LoVo (cell line): ENCODE data around the gene THAP8.

ENCODE experiments used
- DNase-seq: peaks from one replicate; pipeline ENCODE4 v3.0.0-alpha.2; 2016; ENCODE audit warnings: low spot score

Gene THAP8, protein sequence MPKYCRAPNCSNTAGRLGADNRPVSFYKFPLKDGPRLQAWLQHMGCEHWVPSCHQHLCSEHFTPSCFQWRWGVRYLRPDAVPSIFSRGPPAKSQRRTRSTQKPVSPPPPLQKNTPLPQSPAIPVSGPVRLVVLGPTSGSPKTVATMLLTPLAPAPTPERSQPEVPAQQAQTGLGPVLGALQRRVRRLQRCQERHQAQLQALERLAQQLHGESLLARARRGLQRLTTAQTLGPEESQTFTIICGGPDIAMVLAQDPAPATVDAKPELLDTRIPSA

GRCh38 chr19:36054119-36054732, at the start of gene THAP8:
TSS of gene THAP8 (minus strand) at chr19:36054285. CDS start at chr19:36054217, 68 bp downstream.
- DNase-seq, result peak; percentile 99

GRCh38 chr19:36103040-36103626, 49.0 kb upstream of the THAP8 start:
- DNase-seq, result no peak

GRCh38 chr19:36101550-36102327, 47.7 kb upstream of the THAP8 start:
- DNase-seq, result no peak

DNA sequence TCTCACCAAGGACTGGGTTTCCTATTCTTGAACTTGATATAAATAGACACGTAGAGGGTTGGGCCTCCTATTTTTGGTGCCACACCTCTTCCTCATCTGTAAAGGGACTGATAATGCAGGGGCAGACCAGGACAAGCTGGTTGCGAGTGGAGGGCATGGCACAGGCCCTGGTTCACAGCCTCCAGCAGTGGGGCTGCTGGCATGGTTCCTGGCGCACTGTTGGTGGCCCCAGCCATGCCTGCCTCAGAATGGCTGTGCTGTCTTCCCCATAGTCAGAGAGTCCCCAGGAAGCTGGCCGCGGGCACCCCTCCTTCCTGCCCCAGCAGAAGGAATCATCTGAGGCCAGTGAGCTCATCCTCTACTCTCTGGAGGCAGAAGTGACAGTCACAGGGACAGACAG, 46.4 kb upstream of the THAP8 start:
- no peak for DNase-seq

DNA sequence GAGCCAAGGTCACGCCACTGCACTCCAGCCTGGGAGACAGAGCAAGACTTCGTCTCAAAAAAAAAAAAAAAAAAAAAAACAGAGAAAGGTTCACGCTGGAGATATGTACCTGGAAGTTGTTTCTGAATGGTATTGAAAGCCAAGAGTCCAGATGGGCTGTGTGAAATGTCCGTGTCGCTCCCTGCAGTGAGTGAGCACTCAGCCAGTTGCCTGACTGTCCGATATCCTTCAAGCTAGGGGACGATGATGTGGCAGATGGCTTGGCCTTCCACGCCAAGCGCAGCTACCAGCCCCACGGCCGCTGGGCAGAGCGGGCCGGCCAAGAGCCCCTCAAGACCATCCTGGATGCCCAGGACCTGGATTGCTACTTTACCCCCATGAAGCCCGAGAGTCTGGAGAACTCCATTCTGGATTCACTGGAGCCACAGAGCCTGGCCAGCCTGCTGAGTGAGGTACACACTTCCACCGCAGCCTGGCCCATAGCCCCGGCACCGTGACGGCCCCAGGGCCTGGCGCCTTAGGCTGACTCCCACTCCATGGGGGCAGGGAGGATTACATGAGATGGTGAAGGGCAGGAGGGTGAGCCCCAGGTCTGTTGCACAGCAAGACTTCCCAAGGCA, 45.2 kb upstream of the THAP8 start:
- no peak for DNase-seq

DNA sequence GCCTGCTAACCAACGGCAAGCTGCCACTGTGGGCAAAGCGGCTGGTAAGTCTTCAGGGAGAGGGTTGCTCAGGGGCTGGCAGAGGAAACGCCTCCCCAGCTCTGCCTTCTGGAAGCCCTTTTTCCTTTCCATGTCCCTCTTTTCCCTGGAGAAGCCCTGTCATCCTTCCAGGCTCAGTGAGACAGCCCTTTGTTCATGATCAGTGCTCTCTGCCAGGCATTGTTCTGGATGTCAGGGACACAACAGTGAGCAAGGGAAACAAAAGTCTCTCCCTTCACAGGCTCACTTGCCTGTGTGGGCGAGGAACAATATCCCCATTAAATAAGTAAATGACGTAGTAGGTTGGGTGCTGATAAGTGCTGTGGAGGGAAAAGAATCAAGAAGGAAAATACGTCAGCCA, 43.0 kb upstream of the THAP8 start:
- no peak for DNase-seq

DNA sequence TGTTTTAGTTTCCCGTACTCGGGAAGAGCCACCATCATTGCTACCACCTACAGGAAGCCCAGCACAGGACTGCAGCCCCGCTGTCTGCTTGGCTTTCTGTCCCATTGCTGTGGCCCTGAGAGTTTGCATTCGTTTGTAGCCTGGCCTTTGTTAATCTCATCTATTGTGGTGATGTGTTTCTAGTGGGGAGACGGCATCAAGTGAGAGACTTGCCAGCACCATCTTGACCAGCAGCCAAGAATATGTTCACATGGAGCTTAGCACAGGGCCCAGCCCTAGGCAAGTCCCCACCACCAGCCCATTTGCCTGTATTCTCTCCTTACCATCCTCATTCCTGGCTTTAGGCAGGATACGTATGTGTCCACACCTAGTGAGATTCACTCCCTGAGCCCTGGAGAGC, 39.6 kb upstream of the THAP8 start:
- no peak for DNase-seq

DNA sequence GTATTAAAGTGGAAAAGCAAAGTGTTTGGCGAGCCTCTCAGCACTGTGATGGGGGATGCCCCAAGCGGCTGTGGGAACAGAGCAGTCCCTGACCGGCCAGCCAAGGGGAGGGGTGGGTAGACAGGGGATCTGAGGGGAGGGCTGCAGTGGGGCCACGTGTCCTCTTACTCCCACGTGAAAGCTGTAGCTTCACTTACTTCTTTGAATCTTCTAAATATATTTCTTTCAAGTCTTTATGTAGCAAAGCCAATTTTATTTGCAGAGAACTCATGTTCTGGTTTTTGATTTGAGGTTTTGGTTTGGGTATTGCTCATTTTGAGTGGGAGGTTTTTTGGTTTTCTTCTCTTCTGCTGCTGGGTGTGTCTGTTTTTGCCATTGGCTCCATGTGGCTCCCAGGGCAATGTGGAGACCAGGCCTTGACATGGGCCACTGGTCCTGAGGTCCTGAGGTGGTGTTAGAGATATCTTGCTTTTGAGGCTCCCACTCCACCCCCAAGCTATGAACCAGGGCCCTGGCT, 39.1 kb upstream of the THAP8 start:
- DNase-seq, result no peak

- no peak for DNase-seq
Measured at GRCh38 chr19:36092566-36092965, 38.5 kb upstream of the THAP8 start.

- no peak for DNase-seq
Measured at GRCh38 chr19:36090910-36091695, 37.0 kb upstream of the THAP8 start.

GRCh38 chr19:36089847-36090246, 35.8 kb upstream of the THAP8 start:
- DNase-seq, result no peak

GRCh38 chr19:36086326-36086725, 32.2 kb upstream of the THAP8 start:
- DNase-seq, result no peak

DNA sequence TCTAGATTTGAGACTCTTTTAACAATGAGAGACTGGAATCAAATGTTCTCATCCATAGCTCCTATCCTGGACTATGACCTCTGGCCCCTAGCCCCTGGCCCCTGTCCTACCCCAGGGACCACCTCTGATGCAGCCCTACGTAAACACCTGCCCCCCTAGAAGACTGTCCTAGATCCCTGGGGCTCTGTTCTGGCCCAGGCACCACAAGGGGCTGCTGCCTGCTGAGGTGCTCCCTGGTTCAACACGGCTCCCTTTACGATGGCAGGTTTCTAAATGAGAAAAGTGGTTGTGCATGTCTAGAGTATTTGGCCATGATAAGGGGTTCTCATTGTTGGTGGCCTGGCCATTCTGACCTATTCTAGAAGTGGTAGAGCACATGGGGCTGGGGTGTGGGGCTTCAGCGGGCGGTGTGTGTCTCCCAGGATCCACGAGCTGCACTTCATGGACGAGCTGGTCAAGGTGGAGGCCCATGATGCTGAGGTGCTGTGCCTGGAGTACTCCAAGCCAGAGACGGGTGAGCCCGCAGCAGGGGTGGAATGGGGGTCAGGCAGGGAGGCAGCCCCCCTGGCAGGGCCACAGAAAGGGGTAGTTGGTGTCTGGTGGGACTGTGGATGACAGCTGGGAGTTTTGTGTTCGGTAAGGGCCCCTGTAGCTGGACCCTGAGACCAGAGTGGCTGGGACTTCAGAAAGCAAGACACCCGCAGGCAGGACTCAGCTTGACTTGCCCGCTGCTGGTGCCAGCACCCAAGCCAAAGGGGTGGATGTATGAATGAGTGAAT, 30.3 kb upstream of the THAP8 start:
- DNase-seq, result no peak

GRCh38 chr19:36082916-36083315, 28.8 kb upstream of the THAP8 start:
- no peak for DNase-seq

- no peak for DNase-seq
Measured at GRCh38 chr19:36081894-36082293, 27.8 kb upstream of the THAP8 start.

DNA sequence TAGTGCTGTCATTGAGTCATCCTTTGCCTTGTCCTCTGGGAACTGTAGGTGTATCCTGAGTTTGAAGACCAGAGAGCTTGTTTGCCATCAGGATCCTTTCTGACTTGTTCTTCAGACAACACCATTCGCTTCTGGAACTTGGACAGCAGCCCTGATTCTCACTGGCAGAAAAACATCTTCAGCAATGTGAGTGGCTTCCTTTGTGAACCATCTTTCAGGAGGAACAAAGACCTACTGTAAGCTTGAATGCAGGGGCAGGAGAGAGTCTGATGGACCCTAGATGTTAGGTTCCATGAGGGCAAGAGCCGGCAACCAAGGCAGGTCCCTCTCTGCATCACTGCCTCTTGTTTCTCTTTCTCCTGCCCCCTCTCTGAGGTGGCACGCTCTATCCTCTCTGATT, 27.3 kb upstream of the THAP8 start:
- DNase-seq, result no peak

- DNase-seq, result no peak
Measured at GRCh38 chr19:36079389-36079945, 25.4 kb upstream of the THAP8 start.

DNA sequence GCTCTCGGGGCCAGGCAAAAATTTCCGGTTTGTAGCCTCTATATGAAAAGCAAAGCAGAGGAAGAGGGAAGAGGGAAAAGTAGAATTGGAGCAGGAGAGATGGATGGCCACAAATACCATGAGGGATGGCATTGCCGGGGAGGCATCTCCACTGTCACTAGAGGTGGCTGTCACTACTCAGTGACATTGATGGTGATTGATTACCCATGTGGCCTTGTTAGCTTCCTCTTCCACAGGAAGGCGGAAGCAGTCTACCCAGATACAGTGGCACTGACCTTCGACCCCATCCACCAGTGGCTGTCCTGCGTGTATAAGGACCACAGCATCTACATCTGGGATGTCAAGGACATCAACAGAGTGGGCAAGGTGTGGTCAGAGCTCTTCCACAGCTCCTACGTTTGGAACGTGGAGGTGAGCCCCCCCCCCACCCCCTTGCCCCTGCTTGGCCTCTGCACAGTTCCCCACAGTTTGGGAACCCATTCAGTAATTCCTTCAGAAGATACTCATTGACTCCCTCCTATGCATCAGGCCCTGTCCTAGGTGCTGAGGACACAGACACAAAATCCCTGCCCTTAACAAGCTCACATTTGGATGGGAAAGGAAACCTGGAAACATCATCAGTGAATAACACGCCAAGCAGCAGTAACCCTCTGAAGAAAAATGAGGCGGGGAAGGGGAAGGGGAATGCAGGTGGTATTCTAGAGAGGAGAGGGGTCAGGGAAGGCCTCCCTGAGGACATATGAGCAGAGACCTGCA, 19.2 kb upstream of the THAP8 start:
- no peak for DNase-seq

DNA sequence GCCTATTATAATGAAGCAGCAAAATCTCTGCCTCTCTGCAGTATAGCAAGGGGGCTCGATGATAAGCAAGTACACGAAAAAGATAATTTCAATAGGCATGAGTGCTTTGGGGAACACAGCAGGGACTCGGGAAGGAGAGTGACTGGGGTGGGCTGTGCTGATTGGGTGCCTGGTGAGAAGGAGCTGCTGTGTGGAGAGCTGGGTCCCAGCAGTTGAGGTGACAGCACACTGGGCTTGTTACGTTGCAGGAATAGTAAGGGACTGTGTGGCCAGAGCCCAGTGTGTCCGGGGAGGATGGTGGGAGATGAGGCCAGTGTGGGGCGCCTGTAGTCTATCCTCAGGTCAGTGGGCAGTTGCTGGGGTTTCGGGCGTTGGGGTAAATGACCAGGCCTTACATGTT, 18.0 kb upstream of the THAP8 start:
- no peak for DNase-seq
